Measurements from ENCODE around the gene VPS8. TPM values are rescaled to one million over a fixed set of nuclear protein-coding genes. Genes with fewer than 3 reads are reported as not detected.

The VPS8 gene
- total and polyA plus RNA-seq, 2 of the 13 experiments (the other 11 are each of a cell fraction or from before 2014, with no cell fraction given) = 14.2 to 35.1 TPM

- no peak for TF ChIP-seq TFAP4 (IDR thresholded peaks at IDR 0.05; ENCODE audit: borderline replicate concordance, low read depth)
- TF ChIP-seq ARID3A (IDR thresholded peaks at IDR 0.05; ENCODE audit: low read depth, low read length) = no peak
- TF ChIP-seq POLR2G (IDR thresholded peaks at IDR 0.05; ENCODE audit: low read depth, low read length) = no peak
- TF ChIP-seq MXI1 (IDR thresholded peaks at IDR 0.05; ENCODE audit: borderline replicate concordance, low read depth, low read length) = no peak
- no peak for TF ChIP-seq ZGPAT (CRISPR knock-in tag; IDR thresholded peaks at IDR 0.05)
Observed at GRCh38 chr3:184770541-184770940, 41.4 kb upstream of the VPS8 start (continued).

GRCh38 chr3:184771301-184772127, 40.5 kb upstream of the VPS8 start:
- ChIA-PET POLR2A (no interaction called here), CTCF (ENCODE audit: low intra/inter-chr PET ratio, low total read pairs) (no interaction called here)
- no peak overlapping the region for H3K4me3 ChIP-seq (replicated peaks in 1 of 3; ENCODE audit: insufficient read depth in 1 of 3, low read depth in 2 of 3, low read length in 3 of 3)
- WGBS (ENCODE audit: low lambda C conversion rate) = 59% methylated on average over 20 of the region's 20 CpGs
- H2AFZ ChIP-seq (ENCODE audit: low read length) = no peak overlapping the region
- no peak overlapping the region for H3K9ac ChIP-seq (ENCODE audit: insufficient read depth, low read depth, low read length)
- in situ Hi-C loops (cut with HindIII; ENCODE audit: extremely low pct_ligation_motif_present, low pct_unique_long_range_greater_than_20kb) (no loop called here), intact Hi-C loops (cut with micrococcal nuclease; ENCODE audit: unreplicated experiment) (no loop called here)
- H3K36me3 ChIP-seq (replicated peaks in 1 of 2; ENCODE audit: control insufficient read depth in 1 of 2, insufficient read depth in 2 of 2, low read length in 2 of 2) = no peaks in the 10 kb centered on the region
- no peak overlapping the region for H3K4me2 ChIP-seq (ENCODE audit: low read depth, low read length)
- H3K79me2 ChIP-seq (ENCODE audit: insufficient read depth, low read length) = no peaks in the 10 kb centered on the region
- H4K20me1 ChIP-seq (ENCODE audit: insufficient read depth, low read length) = no peaks in the 10 kb centered on the region
- BruUV-seq (replicated peaks) = no TSS peak
- H3K27me3 ChIP-seq (ENCODE audit: control insufficient read depth in 1 of 2, insufficient read depth in 2 of 2, low read length in 2 of 2) = peaks cover 8 to 42% of the 10 kb centered on the region in 2 experiments; a peak in 4 of 5 replicates
- no peak for DNase-seq (ENCODE audit: low spot score)
- no peaks in the 10 kb centered on the region for H3K9me3 ChIP-seq (ENCODE audit: low read length)
- no peak for FAIRE-seq
- H3K4me1 ChIP-seq (ENCODE audit: insufficient read depth, low read length) = no peaks in the 10 kb centered on the region
- H3K27ac ChIP-seq (ENCODE audit: extremely low read length, insufficient read depth, low read length) = no peak overlapping the region
- no peak for ATAC-seq
- TF ChIP-seq NFE2 (CRISPR knock-in tag; IDR thresholded peaks at IDR 0.05) (no peak), SYNCRIP (IDR thresholded peaks at IDR 0.05; ENCODE audit: insufficient read depth, low read depth, low read length) (no peak), REXO4 (CRISPR knock-in tag; IDR thresholded peaks at IDR 0.05; ENCODE audit: borderline replicate concordance) (no peak), ZNF460 (CRISPR knock-in tag; IDR thresholded peaks at IDR 0.05; ENCODE audit: borderline replicate concordance) (no peak), ZBTB3 (CRISPR knock-in tag; IDR thresholded peaks at IDR 0.05; ENCODE audit: borderline replicate concordance, low read depth) (no peak), NFRKB (IDR thresholded peaks at IDR 0.05) (no peak), ZNF7 (CRISPR knock-in tag; IDR thresholded peaks at IDR 0.05) (no peak), STAT6 (CRISPR knock-in tag; IDR thresholded peaks at IDR 0.05; ENCODE audit: borderline replicate concordance) (no peak), CTCF (CRISPR knock-in tag; IDR thresholded peaks at IDR 0.05) (no peak)

All from HepG2 (cell line).